Measurements from ENCODE around the gene CDADC1. TPM values are rescaled to one million over a fixed set of nuclear protein-coding genes. Genes with fewer than 3 reads are reported as not detected.

The CDADC1 gene
- polyA plus RNA-seq (2012; ENCODE audit: insufficient read length, low read depth), result 3.1 TPM

- TF ChIP-seq FOXP2 (optimal IDR thresholded peaks at IDR 0.05; ENCODE audit: borderline replicate concordance, extremely low read depth, extremely low read length, insufficient read depth) (peak; percentile 33), TAF1 (IDR thresholded peaks at IDR 0.05; ENCODE audit: borderline replicate concordance, insufficient read depth, low read length) (peak; percentile 22; the same call in 1 of the 2 replicates), POLR2AphosphoS5 (IDR thresholded peaks at IDR 0.05; ENCODE audit: low read depth, low read length) (peak; percentile 82), SIN3A (IDR thresholded peaks at IDR 0.05; ENCODE audit: borderline replicate concordance, insufficient read depth, low read length) (peak; percentile 77; the same call in 1 of the 2 replicates), REST (IDR thresholded peaks at IDR 0.05; ENCODE audit: insufficient read depth in 1 of 2, low read depth in 2 of 2, low read length in 2 of 2) (no peak)
These were observed at the start of gene CDADC1 for GRCh38 chr13:49247643-49248621. CDADC1 (plus strand) TSS chr13:49247925; CDS start chr13:49248038, 113 bp downstream.

GRCh38 chr13:49206641-49207040 lies 41.1 kb upstream of the CDADC1 start:
- no peak for TF ChIP-seq REST (IDR thresholded peaks at IDR 0.05; ENCODE audit: insufficient read depth in 1 of 2, low read depth in 2 of 2, low read length in 2 of 2)
- TF ChIP-seq FOXP2 (optimal IDR thresholded peaks at IDR 0.05; ENCODE audit: borderline replicate concordance, extremely low read depth, extremely low read length, insufficient read depth), result no peak
- TF ChIP-seq POLR2AphosphoS5 (IDR thresholded peaks at IDR 0.05; ENCODE audit: low read depth, low read length), result no peak
- TF ChIP-seq SIN3A (IDR thresholded peaks at IDR 0.05; ENCODE audit: borderline replicate concordance, insufficient read depth, low read length), result no peak
- TF ChIP-seq TAF1 (IDR thresholded peaks at IDR 0.05; ENCODE audit: borderline replicate concordance, insufficient read depth, low read length), result no peak

GRCh38 chr13:49208619-49209018 lies 39.1 kb upstream of the CDADC1 start:
- TF ChIP-seq TAF1 (IDR thresholded peaks at IDR 0.05; ENCODE audit: borderline replicate concordance, insufficient read depth, low read length), result no peak
- TF ChIP-seq SIN3A (IDR thresholded peaks at IDR 0.05; ENCODE audit: borderline replicate concordance, insufficient read depth, low read length), result no peak
- TF ChIP-seq REST (IDR thresholded peaks at IDR 0.05; ENCODE audit: insufficient read depth in 1 of 2, low read depth in 2 of 2, low read length in 2 of 2), result no peak
- TF ChIP-seq POLR2AphosphoS5 (IDR thresholded peaks at IDR 0.05; ENCODE audit: low read depth, low read length), result no peak
- no peak for TF ChIP-seq FOXP2 (optimal IDR thresholded peaks at IDR 0.05; ENCODE audit: borderline replicate concordance, extremely low read depth, extremely low read length, insufficient read depth)

GRCh38 chr13:49210114-49210513 lies 37.6 kb upstream of the CDADC1 start:
- TF ChIP-seq POLR2AphosphoS5 (IDR thresholded peaks at IDR 0.05; ENCODE audit: low read depth, low read length), result no peak
- no peak for TF ChIP-seq REST (IDR thresholded peaks at IDR 0.05; ENCODE audit: insufficient read depth in 1 of 2, low read depth in 2 of 2, low read length in 2 of 2)
- TF ChIP-seq TAF1 (IDR thresholded peaks at IDR 0.05; ENCODE audit: borderline replicate concordance, insufficient read depth, low read length), result no peak
- TF ChIP-seq FOXP2 (optimal IDR thresholded peaks at IDR 0.05; ENCODE audit: borderline replicate concordance, extremely low read depth, extremely low read length, insufficient read depth), result no peak
- TF ChIP-seq SIN3A (IDR thresholded peaks at IDR 0.05; ENCODE audit: borderline replicate concordance, insufficient read depth, low read length), result no peak
